Pancreas (tissue), 10 donors: Measurements from ENCODE around the gene ZDHHC1. TPM values are rescaled to one million over a fixed set of nuclear protein-coding genes. Genes with fewer than 3 reads are reported as not detected.

ENCODE experiments used
- ATAC-seq, 4 donors: fragments of 200-7000 bp; cut with Tn5 transposase; one replicate each; pipeline versions ENCODE4 v1.8.0 to v1.9.1; 2020; ENCODE audit warnings: mild to moderate bottlenecking in 4 of 4, moderate library complexity in 4 of 4
- DNase-seq, 6 donors: peaks; one replicate each; pipeline ENCODE4 v3.0.0-alpha.2; 2020
- FAIRE-seq: peaks from 2 replicates; lab custom pipeline; 2012; peaks lifted over from hg19 to GRCh38; lab: Jason Lieb, UNC
- H3K27ac ChIP-seq, 4 donors: fragments of 200-600 bp; sonication (generic); 1 replicate in 3 of 4; 2 replicates in 1 of 4; pipeline versions ENCODE4 v1.5.0 to v1.8.0; 2020
- H3K27me3 ChIP-seq, 4 donors: fragments of 200-600 bp; one replicate each; pipeline ENCODE4 v1.8.0; 2021
- H3K36me3 ChIP-seq, 3 donors: fragments of 200-600 bp; sonication (generic) in 1 of 3; one replicate each; pipeline versions ENCODE4 v1.5.0 to v1.8.0; 2020 to 2021
- H3K4me1 ChIP-seq, 3 donors: fragments of 200-600 bp; one replicate each; pipeline ENCODE4 v1.8.0; 2021
- H3K4me3 ChIP-seq, 4 donors: fragments of 200-600 bp; sonication (generic) in 2 of 4; one replicate each; pipeline versions ENCODE4 v1.5.0 to v1.8.0; 2020 to 2021
- H3K9me3 ChIP-seq, 4 donors: fragments of 200-600 bp; one replicate each; pipeline ENCODE4 v1.8.0; 2021
- WGBS, 2 donors: extraction: QIAGEN DNeasy Blood & Tissue Kit; methylation state at CpG; one replicate each; pipeline ENCODE4 v1.1.7; 2013; 5-methylcytosine and 5-hydroxymethylcytosine counted together
- intact Hi-C, 3 donors: fragments of 100-400 bp; cut with DNase I; formaldehyde crosslinking; loops; one replicate each; pipeline versions ENCODE4 v1.11.1 to v1.14.2; 2022
- polyA plus RNA-seq, 2 donors: library from polyadenylated mRNA; stranded (reverse); fragments of 200-250 nt; gene quantifications; one replicate each; pipeline ENCODE4 v1.2.3, GENCODE V29; 2013
- total RNA-seq, 6 donors: library from RNA; stranded (reverse); fragmentation: NEBNext Ultra II Directional in 4 of 6; extraction: Animal tissue kit (Norgen Biotek cat#: 25700) in 4 of 6; gene quantifications; one replicate each; pipeline versions ENCODE4 v1.2.1 to v1.2.4, GENCODE V29; 2021 to 2023
- TF ChIP-seq, protein P1 (sequence below), 4 donors: fragments of 200-600 bp; sonication (generic) in 3 of 4; IDR thresholded peaks; one replicate each; pipeline versions ENCODE4 v1.5.0 to v1.8.0; 2021; ENCODE audit warnings: antibody characterized with exemption in 4 of 4
- donor health status: healthy with polysubstance abuse.
- donor health status: DM: no; HTN: no; CAD: no; lungs with moderate emphysema.
- donor health status: DM: no; HTN: no; CAD: no.
- donor health status: control.
- donor health status: control.
- donor health status: Bipolar disorder and iron deficiency.
- donor health status: DM: yes; HTN: yes; CAD: no.
- donor health status: DM: no; HTN: no; CAD: no.
- donor health status: DM: no; HTN: no; CAD: no.
- donor health status: DM: yes; HTN: yes; CAD: no.

The ZDHHC1 gene
- total and polyA plus RNA-seq, 8 donors: 8.1 to 15.2 (median 10.0) TPM

GRCh38 chr16:67454852-67455251 is 38.6 kb upstream of the ZDHHC1 start:
- Histone ChIP-seq H3K36me3 (peaks cover 0 to 4% (median 0%) of the 10 kb centered on the region in 3 donors), H3K4me1 (peaks cover 56 to 68% (median 60%) of the 10 kb centered on the region in 3 donors), H3K27ac (no peak overlapping the region), H3K9me3 (no peaks in the 10 kb centered on the region), H3K4me3 (no peak overlapping the region), H3K27me3 (no peaks in the 10 kb centered on the region)
- intact Hi-C loops: no loop called here
- 90 to 94% methylated on average over 6 of the region's 6 CpGs for WGBS, 2 donors
- DNase-seq (no peak), ATAC-seq (no peak), FAIRE-seq (no peak)
- TF ChIP-seq, protein P1, sequence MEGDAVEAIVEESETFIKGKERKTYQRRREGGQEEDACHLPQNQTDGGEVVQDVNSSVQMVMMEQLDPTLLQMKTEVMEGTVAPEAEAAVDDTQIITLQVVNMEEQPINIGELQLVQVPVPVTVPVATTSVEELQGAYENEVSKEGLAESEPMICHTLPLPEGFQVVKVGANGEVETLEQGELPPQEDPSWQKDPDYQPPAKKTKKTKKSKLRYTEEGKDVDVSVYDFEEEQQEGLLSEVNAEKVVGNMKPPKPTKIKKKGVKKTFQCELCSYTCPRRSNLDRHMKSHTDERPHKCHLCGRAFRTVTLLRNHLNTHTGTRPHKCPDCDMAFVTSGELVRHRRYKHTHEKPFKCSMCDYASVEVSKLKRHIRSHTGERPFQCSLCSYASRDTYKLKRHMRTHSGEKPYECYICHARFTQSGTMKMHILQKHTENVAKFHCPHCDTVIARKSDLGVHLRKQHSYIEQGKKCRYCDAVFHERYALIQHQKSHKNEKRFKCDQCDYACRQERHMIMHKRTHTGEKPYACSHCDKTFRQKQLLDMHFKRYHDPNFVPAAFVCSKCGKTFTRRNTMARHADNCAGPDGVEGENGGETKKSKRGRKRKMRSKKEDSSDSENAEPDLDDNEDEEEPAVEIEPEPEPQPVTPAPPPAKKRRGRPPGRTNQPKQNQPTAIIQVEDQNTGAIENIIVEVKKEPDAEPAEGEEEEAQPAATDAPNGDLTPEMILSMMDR (IDR thresholded peaks at IDR 0.05): no peak

GRCh38 chr16:67454104-67454503 is 37.8 kb upstream of the ZDHHC1 start:
- peaks cover 49 to 66% (median 53%) of the 10 kb centered on the region in 3 donors for H3K4me1 ChIP-seq
- TF ChIP-seq, protein P1 (IDR thresholded peaks at IDR 0.05): no peak
- DNase-seq (no peak), ATAC-seq (no peak), FAIRE-seq (no peak)
- no peak overlapping the region for H3K4me3 ChIP-seq
- intact Hi-C loops: no loop called here
- WGBS, 2 donors: 86 to 92% methylated on average over 4 to 5 of the region's 5 CpGs
- peak overlapping the region in 1 of 4 donors; percentile 81 for H3K27ac ChIP-seq
- H3K27me3 ChIP-seq: no peaks in the 10 kb centered on the region
- peaks cover 0 to 4% (median 0%) of the 10 kb centered on the region in 3 donors for H3K36me3 ChIP-seq
- no peaks in the 10 kb centered on the region for H3K9me3 ChIP-seq

- ATAC-seq: peak; percentile 78 to 88 (median 86)
- no peaks in the 10 kb centered on the region for H3K9me3 ChIP-seq
- WGBS, 2 donors: 37 to 77% methylated on average over 2 of the region's 2 CpGs
- peak overlapping the region; percentile 78 to 95 (median 82) for H3K27ac ChIP-seq
- peak in 4 of 6 donors; percentile 61 to 74 (median 68) for DNase-seq
- TF ChIP-seq, protein P1 (IDR thresholded peaks at IDR 0.05): no peak
- H3K4me1 ChIP-seq: peaks cover 37 to 54% (median 41%) of the 10 kb centered on the region in 3 donors
- no peak overlapping the region for H3K4me3 ChIP-seq
- no peak for FAIRE-seq
- intact Hi-C loops: no loop called here
- peaks cover 0 to 4% (median 0%) of the 10 kb centered on the region in 3 donors for H3K36me3 ChIP-seq
- no peaks in the 10 kb centered on the region for H3K27me3 ChIP-seq
Measured at GRCh38 chr16:67451704-67452435, 35.6 kb upstream of the ZDHHC1 start.

- ATAC-seq: peak in 2 of 4 donors; percentile 2 to 3
- H3K9me3 ChIP-seq: no peaks in the 10 kb centered on the region
- peaks cover 0 to 4% (median 0%) of the 10 kb centered on the region in 3 donors for H3K36me3 ChIP-seq
- 84 to 86% methylated on average over 11 to 12 of the region's 12 CpGs for WGBS, 2 donors
- no peak for FAIRE-seq
- peak overlapping the region; percentile 78 to 95 (median 82) for H3K27ac ChIP-seq
- H3K27me3 ChIP-seq: no peaks in the 10 kb centered on the region
- intact Hi-C loops: no loop called here
- TF ChIP-seq, protein P1 (IDR thresholded peaks at IDR 0.05): no peak
- DNase-seq: no peak
- H3K4me3 ChIP-seq: no peak overlapping the region
- peaks cover 39 to 54% (median 43%) of the 10 kb centered on the region in 3 donors for H3K4me1 ChIP-seq
Measured at GRCh38 chr16:67451061-67451703, 34.9 kb upstream of the ZDHHC1 start.
